Panc1 (cell line): ENCODE measurements around the gene STOX2. TPM values are rescaled to one million over a fixed set of nuclear protein-coding genes. Genes with fewer than 3 reads are reported as not detected.

Experiments
- ATAC-seq: fragments of 200-7000 bp; cut with Tn5 transposase; 2 replicates; pipeline ENCODE4 v1.9.1; 2020; ENCODE audit warnings: mild to moderate bottlenecking, moderate library complexity
- BruUV-seq: library from RNA; stranded (reverse); fragments of 400-500 nt; replicated peaks from 2 replicates; lab custom pipeline; 2021; lab: Mats Ljungman, UMichigan
- CTCF ChIA-PET: fragments of 300-600 bp; sonication (Branson Sonifier 250); formaldehyde crosslinking; loops from one replicate; lab custom pipeline; 2022; ENCODE audit warnings: antibody characterized with exemption; lab: Charles Lee
- POLR2A ChIA-PET: fragments of 300-600 bp; sonication (Branson Sonifier 250); formaldehyde crosslinking; loops from one replicate; lab custom pipeline; 2022; ENCODE audit warnings: antibody characterized with exemption; lab: Charles Lee
- DNase-seq: peaks from one replicate; pipeline ENCODE4 v3.0.0-alpha.2; 2010; ENCODE audit warnings: low read depth, low spot score
- H3K27ac ChIP-seq: 2 replicates; pipeline ENCODE4 v1.5.1; 2011; ENCODE audit warnings: mild to moderate bottlenecking, low read length, inconsistent platforms
- H3K27me3 ChIP-seq: fragments of 200-500 bp; sonication (Bioruptor generic); 2 replicates; pipeline ENCODE4 v1.6.0; 2014; ENCODE audit warnings: low read length, inconsistent platforms; ENCODE audit not compliant: control insufficient read depth, insufficient read depth
- H3K36me3 ChIP-seq: fragments of 200-500 bp; sonication (Bioruptor generic); 2 replicates; pipeline ENCODE4 v1.5.1; 2014; ENCODE audit warnings: inconsistent platforms, mild to moderate bottlenecking, low read length, moderate library complexity; ENCODE audit not compliant: control insufficient read depth, insufficient read depth
- H3K4me1 ChIP-seq: 2 replicates; pipeline ENCODE4 v1.5.1; 2011; ENCODE audit warnings: inconsistent platforms, mild to moderate bottlenecking, low read length, moderate library complexity; ENCODE audit not compliant: control insufficient read depth, insufficient read depth
- H3K4me3 ChIP-seq, 2 experiments: 2 replicates each; pipeline ENCODE4 v1.5.1; 2011 to 2012; ENCODE audit warnings: low read depth in 2 of 2, low read length in 2 of 2, mild to moderate bottlenecking in 2 of 2, inconsistent platforms in 1 of 2, moderate library complexity in 1 of 2
- H3K9me3 ChIP-seq: fragments of 200-500 bp; sonication (Bioruptor generic); 2 replicates; pipeline ENCODE4 v1.5.1; 2014; ENCODE audit warnings: low read depth, mild to moderate bottlenecking, inconsistent platforms, low read length, moderate library complexity; ENCODE audit not compliant: control insufficient read depth, insufficient read depth
- POLR2AphosphoS5 ChIP-seq: IDR thresholded peaks from 2 replicates; pipeline ENCODE4 v1.6.1; 2012; ENCODE audit warnings: mild to moderate bottlenecking, low read depth, low read length, moderate library complexity
- SIN3A ChIP-seq: IDR thresholded peaks from 2 replicates; pipeline ENCODE4 v1.6.1; 2012; ENCODE audit warnings: low read depth, mild to moderate bottlenecking, low read length, moderate library complexity, borderline replicate concordance; ENCODE audit not compliant: insufficient read depth
- TCF7L2 ChIP-seq: IDR thresholded peaks from 2 replicates; pipeline ENCODE4 v1.6.1; 2011; ENCODE audit warnings: mild to moderate bottlenecking, low read depth, low read length, inconsistent platforms
- in situ Hi-C: cut with HindIII; loops from 2 replicates; pipeline ENCODE4 v1.10.0; 2016; ENCODE audit warnings: low sequenced_read_pairs, low pct_unique_long_range_greater_than_20kb
- intact Hi-C: fragments of 100-400 bp; cut with micrococcal nuclease; formaldehyde crosslinking; loops from one replicate; pipeline ENCODE4 v1.10.0; 2022; ENCODE audit not compliant: unreplicated experiment
- total RNA-seq: library from RNA; stranded (reverse); gene quantifications from one replicate; pipeline ENCODE4 v1.2.1, GENCODE V29; 2021; ENCODE audit not compliant: unreplicated experiment
- TF ChIP-seq, protein P1 (sequence below), 2 experiments: IDR thresholded peaks; 2 replicates each; pipeline ENCODE4 v1.6.1; 2011 to 2012; ENCODE audit warnings: low read depth in 2 of 2, control low read depth in 1 of 2, low read length in 1 of 2, mild to moderate bottlenecking in 1 of 2, moderate library complexity in 1 of 2; ENCODE audit not compliant: insufficient read depth in 1 of 2
- TF ChIP-seq, protein P2 (sequence below): fragments of 450-650 bp; IDR thresholded peaks from 2 replicates; pipeline ENCODE4 v1.5.1; 2017; ENCODE audit warnings: mild to moderate bottlenecking

Gene STOX2
- total RNA-seq, 1 experiment from 2014 or later = 10.6 TPM

GRCh38 chr4:183889190-183889589 lies 15.9 kb upstream of the STOX2 start:
- Histone ChIP-seq H3K36me3 (no peaks in the 10 kb centered on the region), H3K4me3 (no peak overlapping the region), H3K4me1 (no peaks in the 10 kb centered on the region), H3K27ac (no peak overlapping the region), H3K9me3 (no peaks in the 10 kb centered on the region), H3K27me3 (no peaks in the 10 kb centered on the region)
- DNase-seq (no peak), ATAC-seq (no peak)
- no TSS peak for BruUV-seq
- TF ChIP-seq SIN3A (no peak), TCF7L2 (no peak), POLR2AphosphoS5 (no peak)
- TF ChIP-seq, protein P1, sequence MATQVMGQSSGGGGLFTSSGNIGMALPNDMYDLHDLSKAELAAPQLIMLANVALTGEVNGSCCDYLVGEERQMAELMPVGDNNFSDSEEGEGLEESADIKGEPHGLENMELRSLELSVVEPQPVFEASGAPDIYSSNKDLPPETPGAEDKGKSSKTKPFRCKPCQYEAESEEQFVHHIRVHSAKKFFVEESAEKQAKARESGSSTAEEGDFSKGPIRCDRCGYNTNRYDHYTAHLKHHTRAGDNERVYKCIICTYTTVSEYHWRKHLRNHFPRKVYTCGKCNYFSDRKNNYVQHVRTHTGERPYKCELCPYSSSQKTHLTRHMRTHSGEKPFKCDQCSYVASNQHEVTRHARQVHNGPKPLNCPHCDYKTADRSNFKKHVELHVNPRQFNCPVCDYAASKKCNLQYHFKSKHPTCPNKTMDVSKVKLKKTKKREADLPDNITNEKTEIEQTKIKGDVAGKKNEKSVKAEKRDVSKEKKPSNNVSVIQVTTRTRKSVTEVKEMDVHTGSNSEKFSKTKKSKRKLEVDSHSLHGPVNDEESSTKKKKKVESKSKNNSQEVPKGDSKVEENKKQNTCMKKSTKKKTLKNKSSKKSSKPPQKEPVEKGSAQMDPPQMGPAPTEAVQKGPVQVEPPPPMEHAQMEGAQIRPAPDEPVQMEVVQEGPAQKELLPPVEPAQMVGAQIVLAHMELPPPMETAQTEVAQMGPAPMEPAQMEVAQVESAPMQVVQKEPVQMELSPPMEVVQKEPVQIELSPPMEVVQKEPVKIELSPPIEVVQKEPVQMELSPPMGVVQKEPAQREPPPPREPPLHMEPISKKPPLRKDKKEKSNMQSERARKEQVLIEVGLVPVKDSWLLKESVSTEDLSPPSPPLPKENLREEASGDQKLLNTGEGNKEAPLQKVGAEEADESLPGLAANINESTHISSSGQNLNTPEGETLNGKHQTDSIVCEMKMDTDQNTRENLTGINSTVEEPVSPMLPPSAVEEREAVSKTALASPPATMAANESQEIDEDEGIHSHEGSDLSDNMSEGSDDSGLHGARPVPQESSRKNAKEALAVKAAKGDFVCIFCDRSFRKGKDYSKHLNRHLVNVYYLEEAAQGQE (IDR thresholded peaks at IDR 0.05; ENCODE audit: insufficient read depth in 1 of 2, low read depth in 2 of 2, low read length in 1 of 2) = no peak
- TF ChIP-seq, protein P2, sequence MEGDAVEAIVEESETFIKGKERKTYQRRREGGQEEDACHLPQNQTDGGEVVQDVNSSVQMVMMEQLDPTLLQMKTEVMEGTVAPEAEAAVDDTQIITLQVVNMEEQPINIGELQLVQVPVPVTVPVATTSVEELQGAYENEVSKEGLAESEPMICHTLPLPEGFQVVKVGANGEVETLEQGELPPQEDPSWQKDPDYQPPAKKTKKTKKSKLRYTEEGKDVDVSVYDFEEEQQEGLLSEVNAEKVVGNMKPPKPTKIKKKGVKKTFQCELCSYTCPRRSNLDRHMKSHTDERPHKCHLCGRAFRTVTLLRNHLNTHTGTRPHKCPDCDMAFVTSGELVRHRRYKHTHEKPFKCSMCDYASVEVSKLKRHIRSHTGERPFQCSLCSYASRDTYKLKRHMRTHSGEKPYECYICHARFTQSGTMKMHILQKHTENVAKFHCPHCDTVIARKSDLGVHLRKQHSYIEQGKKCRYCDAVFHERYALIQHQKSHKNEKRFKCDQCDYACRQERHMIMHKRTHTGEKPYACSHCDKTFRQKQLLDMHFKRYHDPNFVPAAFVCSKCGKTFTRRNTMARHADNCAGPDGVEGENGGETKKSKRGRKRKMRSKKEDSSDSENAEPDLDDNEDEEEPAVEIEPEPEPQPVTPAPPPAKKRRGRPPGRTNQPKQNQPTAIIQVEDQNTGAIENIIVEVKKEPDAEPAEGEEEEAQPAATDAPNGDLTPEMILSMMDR = no peak
- ChIA-PET CTCF (no interaction called here), POLR2A (no interaction called here)
- intact Hi-C loops (no loop called here), in situ Hi-C loops (no loop called here)

GRCh38 chr4:183897193-183897592 lies 7.9 kb upstream of the STOX2 start:
- Histone ChIP-seq H3K36me3 (no peaks in the 10 kb centered on the region), H3K4me3 (no peak overlapping the region), H3K4me1 (no peaks in the 10 kb centered on the region), H3K9me3 (no peaks in the 10 kb centered on the region), H3K27me3 (no peaks in the 10 kb centered on the region), H3K27ac (no peak overlapping the region)
- BruUV-seq = no TSS peak
- DNase-seq (no peak), ATAC-seq (no peak)
- ChIA-PET POLR2A (no interaction called here), CTCF (no interaction called here)
- no peak for TF ChIP-seq POLR2AphosphoS5
- TF ChIP-seq, protein P1 (IDR thresholded peaks at IDR 0.05; ENCODE audit: insufficient read depth in 1 of 2, low read depth in 2 of 2, low read length in 1 of 2) = no peak
- no peak for TF ChIP-seq TCF7L2
- TF ChIP-seq SIN3A = no peak
- TF ChIP-seq, protein P2 = no peak
- in situ Hi-C loops (no loop called here), intact Hi-C loops (no loop called here)
